ENCODE data around the gene TNFRSF21. TPM values are rescaled to one million over a fixed set of nuclear protein-coding genes. Genes with fewer than 3 reads are reported as not detected.

The TNFRSF21 gene
- total and polyA plus RNA-seq, 2 of the 8 experiments (the other 6 are each of a cell fraction or from before 2014, with no cell fraction given), result 16.4 to 52.7 TPM

GRCh38 chr6:47275640-47276039 is 34.1 kb downstream of the TNFRSF21 start:
- no peak overlapping the region; the same call in 1 of the 2 replicates for H2BK5ac ChIP-seq (ENCODE audit: low read depth, low read length)
- no peak overlapping the region for H2BK120ac ChIP-seq (replicated peaks; ENCODE audit: low read depth, low read length)
- H3K14ac ChIP-seq (ENCODE audit: insufficient read length), result no peak overlapping the region
- no peak for FAIRE-seq
- H3K27me3 ChIP-seq (replicated peaks in 1 of 4; ENCODE audit: control insufficient read depth in 3 of 4, extremely low read depth in 1 of 4, insufficient read depth in 3 of 4, low read length in 3 of 4), result no peaks in the 10 kb centered on the region
- no peaks in the 10 kb centered on the region for H3K23me2 ChIP-seq (ENCODE audit: low read depth, low read length)
- no peak overlapping the region for H3K4ac ChIP-seq (replicated peaks; ENCODE audit: insufficient read length, low read depth, low read length)
- H3K4me2 ChIP-seq (ENCODE audit: insufficient read depth in 1 of 2, low read depth in 2 of 2, low read length in 2 of 2), result no peak overlapping the region
- no peak overlapping the region for H2AFZ ChIP-seq (ENCODE audit: low read length)
- H2BK20ac ChIP-seq (ENCODE audit: low read length), result no peak overlapping the region
- no peak overlapping the region for H2BK15ac ChIP-seq (ENCODE audit: low read length)
- ChIA-PET POLR2A (ENCODE audit: partially characterized antibody) (interaction anchor here (0.8 kb wide), 1 partner anchor 11 kb away, joined by 4 read pairs; no protein-coding TSS in a partner anchor), CTCF (ENCODE audit: partially characterized antibody) (no interaction called here)
- no peak overlapping the region for H3K9ac ChIP-seq (replicated peaks in 1 of 4; ENCODE audit: extremely low read depth in 1 of 4, low read depth in 3 of 4, low read length in 3 of 4)
- no peak overlapping the region for H3K27ac ChIP-seq (ENCODE audit: low read depth, low read length)
- DNase-seq (ENCODE audit: low read depth in 1 of 2, low spot score in 2 of 2), result no peak
- no peak overlapping the region for H2AK5ac ChIP-seq (ENCODE audit: low read depth, low read length)
- no peak overlapping the region for H3K4me3 ChIP-seq (ENCODE audit: extremely low read depth in 1 of 4, insufficient read depth in 2 of 4, low read depth in 3 of 4, low read length in 4 of 4)
- H3K36me3 ChIP-seq (ENCODE audit: control insufficient read depth in 2 of 4, insufficient read depth in 4 of 4, low read length in 3 of 4), result peaks cover 3 to 12% (median 8%) of the 10 kb centered on the region in 4 experiments; a peak in 7 of 8 replicates
- no peaks in the 10 kb centered on the region for H3K4me1 ChIP-seq (replicated peaks in 1 of 4; ENCODE audit: control insufficient read depth in 3 of 4, insufficient read depth in 4 of 4, low read length in 3 of 4)
- no peak overlapping the region for H4K5ac ChIP-seq (ENCODE audit: insufficient read length, low read depth, low read length)
- H3K18ac ChIP-seq (ENCODE audit: extremely low read depth, low read length), result no peak overlapping the region
- no peaks in the 10 kb centered on the region for H3K9me3 ChIP-seq (ENCODE audit: insufficient read depth in 2 of 2, low read depth in 1 of 2, low read length in 1 of 2)
- H3K79me1 ChIP-seq (ENCODE audit: low read depth, low read length), result peaks cover 2% of the 10 kb centered on the region; the same call in 1 of the 2 replicates
- H3K23ac ChIP-seq (ENCODE audit: insufficient read length), result no peak overlapping the region
- no peak overlapping the region for H4K8ac ChIP-seq (ENCODE audit: extremely low read depth, insufficient read depth, low read length)
- H2BK12ac ChIP-seq (ENCODE audit: low read depth, low read length), result no peak overlapping the region
- no peak overlapping the region for H3K56ac ChIP-seq (replicated peaks; ENCODE audit: insufficient read length, low read depth, low read length)
- H3K79me2 ChIP-seq (ENCODE audit: control insufficient read depth in 1 of 2, insufficient read depth in 2 of 2, low read length in 2 of 2), result peaks cover 0 to 60% of the 10 kb centered on the region in 2 experiments; a peak in 2 of 4 replicates
- peaks cover 0 to 2% of the 10 kb centered on the region in 2 experiments for H4K20me1 ChIP-seq (replicated peaks in 1 of 2; ENCODE audit: control insufficient read depth in 1 of 2, insufficient read depth in 2 of 2, low read length in 2 of 2)
- WGBS, 2 experiments (ENCODE audit: extremely low coverage in 1 of 2, insufficient coverage in 1 of 2, insufficient read length in 1 of 2, insufficient replicate concordance in 2 of 2, low coverage in 1 of 2, low lambda C conversion rate in 2 of 2, missing lambda C conversion rate in 1 of 2), result 87% methylated on average over 2 of the region's 2 CpGs; no CpG with 5 or more reads in 1 of the 2 experiments
- no peak overlapping the region for H4K91ac ChIP-seq (replicated peaks; ENCODE audit: insufficient read length, low read length)
- TF ChIP-seq ATF3 (IDR thresholded peaks at IDR 0.05; ENCODE audit: insufficient read depth, low read depth, low read length) (no peak), EGR1 (IDR thresholded peaks at IDR 0.05; ENCODE audit: borderline replicate concordance, low read depth, low read length) (no peak), KDM5A (IDR thresholded peaks at IDR 0.05; ENCODE audit: low read length) (no peak), SRF (IDR thresholded peaks at IDR 0.05; ENCODE audit: low read depth, low read length) (no peak), TAF1 (IDR thresholded peaks at IDR 0.05; ENCODE audit: low read depth, low read length) (no peak), TCF12 (IDR thresholded peaks at IDR 0.05; ENCODE audit: low read depth, low read length) (no peak), POU5F1 (IDR thresholded peaks at IDR 0.05; ENCODE audit: low read depth, low read length) (no peak), RBBP5 (IDR thresholded peaks at IDR 0.05; ENCODE audit: borderline replicate concordance, low read depth, low read length) (no peak)
- TF ChIP-seq, protein P1, sequence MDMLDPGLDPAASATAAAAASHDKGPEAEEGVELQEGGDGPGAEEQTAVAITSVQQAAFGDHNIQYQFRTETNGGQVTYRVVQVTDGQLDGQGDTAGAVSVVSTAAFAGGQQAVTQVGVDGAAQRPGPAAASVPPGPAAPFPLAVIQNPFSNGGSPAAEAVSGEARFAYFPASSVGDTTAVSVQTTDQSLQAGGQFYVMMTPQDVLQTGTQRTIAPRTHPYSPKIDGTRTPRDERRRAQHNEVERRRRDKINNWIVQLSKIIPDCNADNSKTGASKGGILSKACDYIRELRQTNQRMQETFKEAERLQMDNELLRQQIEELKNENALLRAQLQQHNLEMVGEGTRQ (IDR thresholded peaks at IDR 0.05; ENCODE audit: low read length), result no peak
- TF ChIP-seq, protein P2, sequence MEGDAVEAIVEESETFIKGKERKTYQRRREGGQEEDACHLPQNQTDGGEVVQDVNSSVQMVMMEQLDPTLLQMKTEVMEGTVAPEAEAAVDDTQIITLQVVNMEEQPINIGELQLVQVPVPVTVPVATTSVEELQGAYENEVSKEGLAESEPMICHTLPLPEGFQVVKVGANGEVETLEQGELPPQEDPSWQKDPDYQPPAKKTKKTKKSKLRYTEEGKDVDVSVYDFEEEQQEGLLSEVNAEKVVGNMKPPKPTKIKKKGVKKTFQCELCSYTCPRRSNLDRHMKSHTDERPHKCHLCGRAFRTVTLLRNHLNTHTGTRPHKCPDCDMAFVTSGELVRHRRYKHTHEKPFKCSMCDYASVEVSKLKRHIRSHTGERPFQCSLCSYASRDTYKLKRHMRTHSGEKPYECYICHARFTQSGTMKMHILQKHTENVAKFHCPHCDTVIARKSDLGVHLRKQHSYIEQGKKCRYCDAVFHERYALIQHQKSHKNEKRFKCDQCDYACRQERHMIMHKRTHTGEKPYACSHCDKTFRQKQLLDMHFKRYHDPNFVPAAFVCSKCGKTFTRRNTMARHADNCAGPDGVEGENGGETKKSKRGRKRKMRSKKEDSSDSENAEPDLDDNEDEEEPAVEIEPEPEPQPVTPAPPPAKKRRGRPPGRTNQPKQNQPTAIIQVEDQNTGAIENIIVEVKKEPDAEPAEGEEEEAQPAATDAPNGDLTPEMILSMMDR (IDR thresholded peaks at IDR 0.05; ENCODE audit: control extremely low read depth in 1 of 3, insufficient read depth in 1 of 3, low read depth in 1 of 3, low read length in 3 of 3), result no peak
